Stimulated activated CD8-positive, alpha-beta memory T cell treated with anti-CD3 and anti-CD28 coated beads, Interleukin-15, amount 100 ng/mL, for 24 hours (primary cell): ENCODE data around the gene ATXN7L1.

Source experiments
- DNase-seq: peaks from one replicate; pipeline ENCODE4 v3.0.0-alpha.2; 2020; ENCODE audit warnings: low read depth

Gene ATXN7L1

GRCh38 chr7:105778956-105779355 is 97.4 kb downstream of the ATXN7L1 start:
- no peak for DNase-seq

GRCh38 chr7:105776986-105777910 is 99.2 kb downstream of the ATXN7L1 start:
- no peak for DNase-seq

- no peak for DNase-seq
Observed at GRCh38 chr7:105776068-105776790, 100.2 kb downstream of the ATXN7L1 start.

GRCh38 chr7:105775580-105775979 is 100.8 kb downstream of the ATXN7L1 start:
- no peak for DNase-seq

GRCh38 chr7:105773030-105773460 is 103.4 kb downstream of the ATXN7L1 start:
- DNase-seq = no peak

GRCh38 chr7:105769901-105770628 is 106.3 kb downstream of the ATXN7L1 start:
- DNase-seq = no peak

- DNase-seq = no peak
Observed at GRCh38 chr7:105768898-105769507, 107.4 kb downstream of the ATXN7L1 start.

- no peak for DNase-seq
Observed at GRCh38 chr7:105768117-105768516, 108.3 kb downstream of the ATXN7L1 start.

- no peak for DNase-seq
Observed at GRCh38 chr7:105766421-105767073, 109.9 kb downstream of the ATXN7L1 start.

- no peak for DNase-seq
Observed at GRCh38 chr7:105765846-105766245, 110.6 kb downstream of the ATXN7L1 start.

GRCh38 chr7:105764506-105764905 is 111.9 kb downstream of the ATXN7L1 start:
- DNase-seq = no peak

- DNase-seq = no peak
Observed at GRCh38 chr7:105760551-105761447, 115.6 kb downstream of the ATXN7L1 start.

GRCh38 chr7:105759670-105760550 is 116.5 kb downstream of the ATXN7L1 start:
- no peak for DNase-seq

- DNase-seq = no peak
Observed at GRCh38 chr7:105756367-105756766, 120.0 kb downstream of the ATXN7L1 start.

- DNase-seq = no peak
Observed at GRCh38 chr7:105752671-105753275, 123.6 kb downstream of the ATXN7L1 start.

GRCh38 chr7:105751054-105751453 is 125.3 kb downstream of the ATXN7L1 start:
- DNase-seq = no peak

GRCh38 chr7:105748701-105749100 is 127.7 kb downstream of the ATXN7L1 start:
- DNase-seq = no peak

- no peak for DNase-seq
Observed at GRCh38 chr7:105745681-105746330, 130.6 kb downstream of the ATXN7L1 start.
